Measurements from ENCODE around the gene LSM4.

The LSM4 gene

GRCh38 chr19:18311502-18312091, 11.3 kb downstream of the LSM4 start:
- no peak for DNase-seq

- DNase-seq, result no peak
Measured at GRCh38 chr19:18310966-18311365, 11.9 kb downstream of the LSM4 start.

- no peak for DNase-seq
Measured at GRCh38 chr19:18310118-18310909, 12.6 kb downstream of the LSM4 start.

GRCh38 chr19:18309525-18310064, 13.3 kb downstream of the LSM4 start:
- no peak for DNase-seq

GRCh38 chr19:18308948-18309325, 13.9 kb downstream of the LSM4 start:
- no peak for DNase-seq

- no peak for DNase-seq
Measured at GRCh38 chr19:18308051-18308947, 14.6 kb downstream of the LSM4 start.

- DNase-seq, result no peak
Measured at GRCh38 chr19:18307271-18307681, 15.6 kb downstream of the LSM4 start.

- DNase-seq, result no peak
Measured at GRCh38 chr19:18306888-18307260, 16.0 kb downstream of the LSM4 start.

GRCh38 chr19:18306209-18306887, 16.5 kb downstream of the LSM4 start:
- no peak for DNase-seq

GRCh38 chr19:18304458-18305310, 18.2 kb downstream of the LSM4 start:
- DNase-seq, result peak; percentile 88

- no peak for DNase-seq
Measured at GRCh38 chr19:18304208-18304457, 18.7 kb downstream of the LSM4 start.

- no peak for DNase-seq
Measured at GRCh38 chr19:18301718-18302111, 21.2 kb downstream of the LSM4 start.

GRCh38 chr19:18300930-18301717, 21.8 kb downstream of the LSM4 start:
- DNase-seq, result no peak

- no peak for DNase-seq
Measured at GRCh38 chr19:18299654-18300053, 23.2 kb downstream of the LSM4 start.

GRCh38 chr19:18298601-18299000, 24.3 kb downstream of the LSM4 start:
- DNase-seq, result no peak

- DNase-seq, result no peak
Measured at GRCh38 chr19:18297308-18297707, 25.6 kb downstream of the LSM4 start.

GRCh38 chr19:18295034-18295451, 27.8 kb downstream of the LSM4 start:
- no peak for DNase-seq

GRCh38 chr19:18294467-18294864, 28.4 kb downstream of the LSM4 start:
- no peak for DNase-seq

GRCh38 chr19:18293642-18294466, 29.0 kb downstream of the LSM4 start:
- DNase-seq, result no peak

Measured in right kidney (tissue), 1 donor.